Stimulated activated CD4-positive, alpha-beta T cell treated with anti-CD3 and anti-CD28 coated beads, Interleukin-2, amount 100 ng/mL, for 4 hours (primary cell): ENCODE data around the gene SAP25.

Experiments used
- DNase-seq: peaks from one replicate; pipeline ENCODE4 v3.0.0-alpha.2; 2020; ENCODE audit warnings: low read depth

Gene SAP25

GRCh38 chr7:100573691-100574361 is at the start of gene SAP25:
Gene SAP25 (minus strand): TSS chr7:100573900. CDS start chr7:100573742, 158 bp downstream.
- no peak for DNase-seq

- no peak for DNase-seq
Observed at GRCh38 chr7:100621554-100621953, 47.9 kb upstream of the SAP25 start.

GRCh38 chr7:100620804-100621203 is 47.1 kb upstream of the SAP25 start:
- no peak for DNase-seq

- DNase-seq, result no peak
Observed at GRCh38 chr7:100620239-100620638, 46.5 kb upstream of the SAP25 start.

- no peak for DNase-seq
Observed at GRCh38 chr7:100614308-100614861, 40.7 kb upstream of the SAP25 start.

GRCh38 chr7:100613412-100614175 is 39.9 kb upstream of the SAP25 start:
- DNase-seq, result no peak

GRCh38 chr7:100612730-100613390 is 39.2 kb upstream of the SAP25 start:
- no peak for DNase-seq

- DNase-seq, result peak; percentile 97
Observed at GRCh38 chr7:100611983-100612729, 38.5 kb upstream of the SAP25 start, which contains the start of gene MOSPD3. Gene MOSPD3 (plus strand): TSS chr7:100612540. CDS start chr7:100612792, 252 bp downstream.

GRCh38 chr7:100609958-100610357 is 36.3 kb upstream of the SAP25 start:
- no peak for DNase-seq

GRCh38 chr7:100607111-100607510 is 33.4 kb upstream of the SAP25 start:
- DNase-seq, result no peak

- DNase-seq, result no peak
Observed at GRCh38 chr7:100606313-100606712, 32.6 kb upstream of the SAP25 start.

GRCh38 chr7:100604976-100605911 is 31.5 kb upstream of the SAP25 start:
- no peak for DNase-seq

GRCh38 chr7:100604028-100604975 is 30.6 kb upstream of the SAP25 start:
- peak; percentile 50 for DNase-seq

GRCh38 chr7:100603726-100604027 is 30.0 kb upstream of the SAP25 start:
- no peak for DNase-seq

GRCh38 chr7:100602889-100603725 is 29.4 kb upstream of the SAP25 start:
- no peak for DNase-seq

- DNase-seq, result no peak
Observed at GRCh38 chr7:100600730-100601038, 27.0 kb upstream of the SAP25 start.

GRCh38 chr7:100599911-100600729 is 26.4 kb upstream of the SAP25 start:
- no peak for DNase-seq

GRCh38 chr7:100598425-100598824 is 24.7 kb upstream of the SAP25 start:
- no peak for DNase-seq
